Osteoblast (primary cell): ENCODE measurements around the gene ZNF148. TPM values are rescaled to one million over a fixed set of nuclear protein-coding genes. Genes with fewer than 3 reads are reported as not detected.

Source experiments
- DNase-seq: peaks from one replicate; pipeline ENCODE4 v3.0.0; 2011; ENCODE audit warnings: low spot score, mixed read lengths; ENCODE audit not compliant: insufficient read length; ENCODE audit errors: missing footprints
- H2AFZ ChIP-seq: 2 replicates; pipeline ENCODE4 v1.6.0; 2011; ENCODE audit warnings: mild to moderate bottlenecking, low read length
- H3K27ac ChIP-seq: 2 replicates; pipeline ENCODE4 v1.5.1; 2011; ENCODE audit warnings: mild to moderate bottlenecking, low read depth, low read length, moderate library complexity
- H3K27me3 ChIP-seq: 2 replicates; pipeline ENCODE4 v1.6.0; 2012; ENCODE audit warnings: mild to moderate bottlenecking, control low read depth, inconsistent platforms, low read length, moderate library complexity; ENCODE audit not compliant: insufficient read depth
- H3K36me3 ChIP-seq: 2 replicates; pipeline ENCODE4 v1.5.1; 2011; ENCODE audit warnings: mild to moderate bottlenecking, low read length, control low read depth, moderate library complexity; ENCODE audit not compliant: insufficient read depth
- H3K4me1 ChIP-seq: 2 replicates; pipeline ENCODE4 v1.5.1; 2011; ENCODE audit warnings: mild to moderate bottlenecking, low read length, control low read depth, moderate library complexity; ENCODE audit not compliant: insufficient read depth
- H3K4me2 ChIP-seq: 2 replicates; pipeline ENCODE4 v1.6.0; 2011; ENCODE audit warnings: mild to moderate bottlenecking, low read length; ENCODE audit not compliant: insufficient read depth
- H3K4me3 ChIP-seq: fragments of 200-600 bp; sonication (generic); 3 replicates; pipeline ENCODE4 v1.5.1; 2012; ENCODE audit warnings: mild to moderate bottlenecking, low read length, inconsistent platforms; ENCODE audit not compliant: insufficient read depth
- H3K79me2 ChIP-seq: 2 replicates; pipeline ENCODE4 v1.6.0; 2012; ENCODE audit warnings: mild to moderate bottlenecking, low read length, control low read depth, inconsistent platforms; ENCODE audit not compliant: insufficient read depth
- H3K9me3 ChIP-seq: 2 replicates; pipeline ENCODE4 v1.5.1; 2011; ENCODE audit warnings: low read depth, low read length, control low read depth
- H4K20me1 ChIP-seq: 2 replicates; pipeline ENCODE4 v1.6.0; 2012; ENCODE audit warnings: mild to moderate bottlenecking, low read length, control low read depth; ENCODE audit not compliant: insufficient read depth
- total RNA-seq: library from RNA; depleted of rRNA; stranded (reverse); fragments of >200 nt; gene quantifications from 2 replicates; pipeline ENCODE4 v1.2.3, GENCODE V29; 2012
- TF ChIP-seq, protein P1 (sequence below): IDR thresholded peaks from 2 replicates; pipeline ENCODE4 v1.5.1; 2011; ENCODE audit warnings: mild to moderate bottlenecking, low read depth, low read length, moderate library complexity; ENCODE audit errors: extremely low read depth

ZNF148 gene
- total RNA-seq, 1 donor = 38.4 TPM

DNA sequence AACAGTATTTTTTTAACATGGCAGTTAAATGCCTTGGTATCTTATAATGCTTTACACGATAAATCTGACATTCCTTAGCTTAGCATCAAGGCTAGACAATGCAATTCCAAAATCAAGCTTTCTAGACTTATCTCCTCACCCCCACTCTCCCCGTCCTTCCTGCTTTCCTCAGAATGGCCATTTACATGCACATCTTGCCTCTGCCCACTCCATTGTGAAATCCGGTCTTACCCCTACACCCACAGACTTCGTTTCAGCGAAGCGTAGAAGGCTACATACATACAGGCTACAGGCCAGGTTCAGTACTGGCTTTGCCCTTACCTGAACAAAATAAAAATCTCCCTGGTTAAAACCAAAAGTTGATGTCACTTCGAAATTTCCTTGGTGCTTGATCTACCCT is 104.0 kb downstream of the ZNF148 start:
- Histone ChIP-seq H2AFZ (no peak overlapping the region), H3K4me1 (no peaks in the 10 kb centered on the region), H3K27me3 (no peaks in the 10 kb centered on the region), H4K20me1 (peaks cover 2% of the 10 kb centered on the region), H3K79me2 (peaks cover 36% of the 10 kb centered on the region), H3K4me2 (no peak overlapping the region), H3K4me3 (no peak overlapping the region), H3K27ac (no peak overlapping the region), H3K9me3 (no peaks in the 10 kb centered on the region), H3K36me3 (peaks cover 7% of the 10 kb centered on the region)
- DNase-seq = no peak
- TF ChIP-seq, protein P1, sequence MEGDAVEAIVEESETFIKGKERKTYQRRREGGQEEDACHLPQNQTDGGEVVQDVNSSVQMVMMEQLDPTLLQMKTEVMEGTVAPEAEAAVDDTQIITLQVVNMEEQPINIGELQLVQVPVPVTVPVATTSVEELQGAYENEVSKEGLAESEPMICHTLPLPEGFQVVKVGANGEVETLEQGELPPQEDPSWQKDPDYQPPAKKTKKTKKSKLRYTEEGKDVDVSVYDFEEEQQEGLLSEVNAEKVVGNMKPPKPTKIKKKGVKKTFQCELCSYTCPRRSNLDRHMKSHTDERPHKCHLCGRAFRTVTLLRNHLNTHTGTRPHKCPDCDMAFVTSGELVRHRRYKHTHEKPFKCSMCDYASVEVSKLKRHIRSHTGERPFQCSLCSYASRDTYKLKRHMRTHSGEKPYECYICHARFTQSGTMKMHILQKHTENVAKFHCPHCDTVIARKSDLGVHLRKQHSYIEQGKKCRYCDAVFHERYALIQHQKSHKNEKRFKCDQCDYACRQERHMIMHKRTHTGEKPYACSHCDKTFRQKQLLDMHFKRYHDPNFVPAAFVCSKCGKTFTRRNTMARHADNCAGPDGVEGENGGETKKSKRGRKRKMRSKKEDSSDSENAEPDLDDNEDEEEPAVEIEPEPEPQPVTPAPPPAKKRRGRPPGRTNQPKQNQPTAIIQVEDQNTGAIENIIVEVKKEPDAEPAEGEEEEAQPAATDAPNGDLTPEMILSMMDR = no peak

DNA sequence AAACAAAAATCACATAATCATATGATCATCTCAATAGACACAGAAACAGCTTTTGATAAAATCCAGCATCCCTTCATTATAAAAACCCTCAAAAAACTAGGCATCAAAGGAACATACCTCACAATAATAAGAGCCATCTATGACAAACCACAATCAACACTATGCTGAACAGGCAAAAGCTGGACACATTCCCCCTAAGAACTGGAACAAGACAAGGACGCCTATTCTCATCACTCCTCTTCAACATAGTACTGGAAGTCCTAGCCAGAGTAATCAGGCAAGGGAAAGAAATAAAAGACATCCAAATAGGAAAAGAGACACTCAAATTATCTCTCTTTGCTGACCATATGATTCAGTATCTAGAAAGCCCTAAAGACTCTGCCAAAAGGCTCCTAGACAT is 107.7 kb downstream of the ZNF148 start:
- H3K4me3 ChIP-seq = no peak overlapping the region
- DNase-seq = no peak
- no peaks in the 10 kb centered on the region for H3K4me1 ChIP-seq
- H4K20me1 ChIP-seq = peaks cover 2% of the 10 kb centered on the region
- no peaks in the 10 kb centered on the region for H3K27me3 ChIP-seq
- no peak overlapping the region for H3K4me2 ChIP-seq
- H3K79me2 ChIP-seq = peaks cover 37% of the 10 kb centered on the region
- no peaks in the 10 kb centered on the region for H3K9me3 ChIP-seq
- TF ChIP-seq, protein P1 = no peak
- no peak overlapping the region for H3K27ac ChIP-seq
- H3K36me3 ChIP-seq = peaks cover 4% of the 10 kb centered on the region
- no peak overlapping the region for H2AFZ ChIP-seq

GRCh38 chr3:125266971-125267370 is 108.2 kb downstream of the ZNF148 start:
- Histone ChIP-seq H2AFZ (no peak overlapping the region), H3K4me2 (no peak overlapping the region), H3K27me3 (no peaks in the 10 kb centered on the region), H3K36me3 (peaks cover 4% of the 10 kb centered on the region), H3K27ac (no peak overlapping the region), H3K79me2 (peaks cover 37% of the 10 kb centered on the region), H3K9me3 (no peaks in the 10 kb centered on the region), H3K4me1 (no peaks in the 10 kb centered on the region), H4K20me1 (peaks cover 2% of the 10 kb centered on the region), H3K4me3 (no peak overlapping the region)
- DNase-seq = no peak
- TF ChIP-seq, protein P1 = no peak

DNA sequence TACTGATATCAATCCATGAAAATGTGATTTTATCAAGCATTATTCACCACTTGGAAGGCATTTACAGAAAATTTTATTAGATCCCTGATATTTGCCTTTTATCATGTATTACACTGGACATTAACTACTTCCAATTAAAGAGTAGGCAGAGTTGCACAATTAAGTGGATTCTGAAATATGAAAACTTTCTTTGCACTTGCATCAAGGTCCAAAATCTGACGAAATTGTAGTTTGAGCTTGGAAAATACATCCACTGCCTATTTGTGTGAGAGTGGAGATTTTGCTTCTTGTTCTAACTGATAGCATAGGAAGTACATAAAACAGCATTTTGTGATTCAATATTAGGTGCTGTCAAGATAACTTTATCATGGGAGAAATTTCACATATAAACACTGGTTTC is 113.0 kb downstream of the ZNF148 start:
- Histone ChIP-seq H2AFZ (no peak overlapping the region), H3K9me3 (no peaks in the 10 kb centered on the region), H3K79me2 (peaks cover 16% of the 10 kb centered on the region), H3K36me3 (no peaks in the 10 kb centered on the region), H3K27ac (no peak overlapping the region), H4K20me1 (no peaks in the 10 kb centered on the region), H3K4me2 (no peak overlapping the region), H3K27me3 (no peaks in the 10 kb centered on the region), H3K4me1 (no peaks in the 10 kb centered on the region), H3K4me3 (no peak overlapping the region)
- TF ChIP-seq, protein P1 = no peak
- DNase-seq = no peak
